ENCODE results near the gene MAMDC2.

The MAMDC2 gene

GRCh38 chr9:70263421-70263820 is 219.8 kb downstream of the MAMDC2 start:
- DNase-seq: peak; percentile 13

Measured in HCEC 1CT (cell line).